Esophagus squamous epithelium (tissue), 5 donors: ENCODE data around the gene C6orf47. TPM values are rescaled to one million over a fixed set of nuclear protein-coding genes. Genes with fewer than 3 reads are reported as not detected.

ENCODE experiments used
- DNase-seq: peaks from one replicate; lab custom pipeline; 2025; lab: John Stamatoyannopoulos, UW
- H3K27ac ChIP-seq, 4 donors: fragments of 200-600 bp; sonication (generic); one replicate each; pipeline ENCODE4 v1.5.1; 2016 to 2019; ENCODE audit warnings: mild to moderate bottlenecking in 1 of 4
- H3K27me3 ChIP-seq, 4 donors: fragments of 200-600 bp; sonication (generic); 1 replicate in 3 of 4; 2 replicates in 1 of 4; pipeline versions ENCODE4 v1.5.1 to v1.6.0; 2017 to 2021; ENCODE audit warnings: antibody characterized with exemption in 1 of 4
- H3K36me3 ChIP-seq, 3 donors: fragments of 200-600 bp; sonication (generic); one replicate each; pipeline ENCODE4 v1.5.1; 2016 to 2019
- H3K4me1 ChIP-seq, 3 donors: fragments of 200-600 bp; sonication (generic); one replicate each; pipeline ENCODE4 v1.5.1; 2017 to 2019
- H3K4me3 ChIP-seq, 4 donors: fragments of 200-600 bp; sonication (generic); 1 replicate in 3 of 4; 2 replicates in 1 of 4; pipeline ENCODE4 v1.5.1; 2016 to 2019; ENCODE audit warnings: mild to moderate bottlenecking in 2 of 4, moderate library complexity in 1 of 4
- H3K9me3 ChIP-seq, 3 donors: fragments of 200-600 bp; sonication (generic); one replicate each; pipeline ENCODE4 v1.5.1; 2016 to 2019
- CTCF ChIP-seq, 6 experiments: fragments of 450-650 bp in 4 of 6; fragments of 200-600 bp in 2 of 6; sonication (generic) in 2 of 6; IDR thresholded peaks; one replicate each; pipeline ENCODE4 v1.5.1; 2016 to 2019; ENCODE audit warnings: antibody characterized with exemption in 6 of 6, mild to moderate bottlenecking in 4 of 6, moderate library complexity in 4 of 6
- POLR2A ChIP-seq, 4 donors: fragments of 450-650 bp; IDR thresholded peaks; one replicate each; pipeline ENCODE4 v1.6.1; 2017; ENCODE audit warnings: antibody characterized with exemption in 4 of 4, mild to moderate bottlenecking in 4 of 4, moderate library complexity in 3 of 4
- WGBS, 2 donors: methylation state at CpG; one replicate each; pipeline ENCODE4 v1.1.5; 2018; 5-methylcytosine and 5-hydroxymethylcytosine counted together
- intact Hi-C: fragments of 100-400 bp; cut with DNase I; formaldehyde crosslinking; loops from one replicate; pipeline ENCODE4 v1.15.0; 2022
- total RNA-seq, 4 donors: library from RNA; depleted of rRNA; stranded (reverse); fragments of >200 nt; gene quantifications; one replicate each; pipeline ENCODE4 v1.1.0, GENCODE V29; 2016
- donor health status: DM: yes; HTN: yes; CAD: no.

The C6orf47 gene
- total RNA-seq, 4 donors from 2014 or later, result 28.8 to 34.4 (median 31.7) TPM

- no peak for TF ChIP-seq POLR2A (IDR thresholded peaks at IDR 0.05)
- no peak for TF ChIP-seq CTCF (IDR thresholded peaks at IDR 0.05)
- no peak for DNase-seq
- Histone ChIP-seq H3K4me3 (no peak overlapping the region), H3K27me3 (no peaks in the 10 kb centered on the region), H3K9me3 (no peaks in the 10 kb centered on the region), H3K4me1 (peaks cover 0 to 5% (median 3%) of the 10 kb centered on the region in 3 donors), H3K27ac (no peak overlapping the region), H3K36me3 (peaks cover 68 to 100% (median 83%) of the 10 kb centered on the region in 3 donors)
- WGBS, 2 donors, result 94 to 97% methylated on average over 4 to 5 of the region's 9 CpGs
- intact Hi-C loops, result no loop called here
Measured at GRCh38 chr6:31645325-31645724, 15.3 kb downstream of the C6orf47 start.

GRCh38 chr6:31643818-31644454 lies 16.6 kb downstream of the C6orf47 start:
- 81 to 93% methylated on average over 9 of the region's 17 CpGs for WGBS, 2 donors
- no peak for TF ChIP-seq CTCF (IDR thresholded peaks at IDR 0.05)
- no peak for TF ChIP-seq POLR2A (IDR thresholded peaks at IDR 0.05)
- Histone ChIP-seq H3K4me1 (no peaks in the 10 kb centered on the region), H3K36me3 (peaks cover 68 to 100% (median 80%) of the 10 kb centered on the region in 3 donors), H3K27ac (no peak overlapping the region), H3K4me3 (no peak overlapping the region), H3K27me3 (no peaks in the 10 kb centered on the region), H3K9me3 (no peaks in the 10 kb centered on the region)
- intact Hi-C loops, result no loop called here
- no peak for DNase-seq

- intact Hi-C loops, result no loop called here
- 88 to 90% methylated on average over 6 of the region's 6 CpGs for WGBS, 2 donors
- H3K27ac ChIP-seq, result no peak overlapping the region
- TF ChIP-seq POLR2A (IDR thresholded peaks at IDR 0.05), result no peak
- no peak for TF ChIP-seq CTCF (IDR thresholded peaks at IDR 0.05)
- no peak overlapping the region for H3K4me3 ChIP-seq
- H3K4me1 ChIP-seq, result no peaks in the 10 kb centered on the region
- no peaks in the 10 kb centered on the region for H3K27me3 ChIP-seq
- DNase-seq, result no peak
- H3K9me3 ChIP-seq, result no peaks in the 10 kb centered on the region
- peaks cover 61 to 100% (median 70%) of the 10 kb centered on the region in 3 donors for H3K36me3 ChIP-seq
Measured at GRCh38 chr6:31642798-31643570, 17.6 kb downstream of the C6orf47 start.

DNA sequence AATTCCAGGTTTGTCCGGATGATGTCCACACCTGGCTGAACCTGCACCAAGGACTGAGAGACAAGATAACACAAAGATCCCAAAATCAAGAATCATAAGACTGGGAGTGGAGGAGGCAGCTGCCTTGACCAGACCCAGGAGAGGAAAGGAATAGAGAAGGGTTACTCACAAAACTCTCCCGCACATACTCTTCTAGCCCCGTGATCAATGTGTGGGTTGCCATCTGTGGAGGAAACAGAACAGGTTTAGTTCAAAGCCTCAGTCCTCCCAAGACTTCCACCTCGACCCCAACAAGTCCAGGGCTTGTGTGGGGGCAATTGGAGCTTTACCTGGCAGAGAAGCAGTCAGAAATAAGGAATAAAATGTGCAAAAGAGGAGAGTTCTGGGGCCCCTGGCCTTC lies 19.2 kb downstream of the C6orf47 start:
- intact Hi-C loops, result no loop called here
- no peak for DNase-seq
- Histone ChIP-seq H3K27me3 (no peaks in the 10 kb centered on the region), H3K4me1 (no peaks in the 10 kb centered on the region), H3K4me3 (no peak overlapping the region), H3K9me3 (no peaks in the 10 kb centered on the region), H3K36me3 (peaks cover 54 to 100% (median 70%) of the 10 kb centered on the region in 3 donors), H3K27ac (no peak overlapping the region)
- TF ChIP-seq CTCF (IDR thresholded peaks at IDR 0.05) (no peak), POLR2A (IDR thresholded peaks at IDR 0.05) (no peak)
- 75 to 85% methylated on average over 4 of the region's 4 CpGs for WGBS, 2 donors

GRCh38 chr6:31640612-31641011 lies 20.0 kb downstream of the C6orf47 start:
- no peaks in the 10 kb centered on the region for H3K27me3 ChIP-seq
- peaks cover 61 to 100% (median 70%) of the 10 kb centered on the region in 3 donors for H3K36me3 ChIP-seq
- DNase-seq, result no peak
- WGBS, 2 donors, result 98% methylated on average over 5 of the region's 6 CpGs
- no peak overlapping the region for H3K27ac ChIP-seq
- H3K4me3 ChIP-seq, result no peak overlapping the region
- no peak for TF ChIP-seq POLR2A (IDR thresholded peaks at IDR 0.05)
- no peak for TF ChIP-seq CTCF (IDR thresholded peaks at IDR 0.05)
- H3K4me1 ChIP-seq, result no peaks in the 10 kb centered on the region
- intact Hi-C loops, result no loop called here
- H3K9me3 ChIP-seq, result no peaks in the 10 kb centered on the region
